T47D (cell line): ENCODE data around the gene NPEPL1.
"Not testable (repeated sequence)": the region's sequence is repeated elsewhere in the genome, so short reads cannot be mapped to it uniquely, and the experiment has no call there.

Experiments
- DNase-seq, 2 experiments: peaks; one replicate each; pipeline versions ENCODE4 v3.0.0 to v3.0.0-alpha.2; 2011 to 2012; ENCODE audit warnings: low read depth in 1 of 2, low spot score in 1 of 2
- JUND ChIP-seq: IDR thresholded peaks from 2 replicates; pipeline ENCODE4 v1.6.1; 2012; ENCODE audit warnings: low read depth
- in situ Hi-C: cut with HindIII; loops from 2 replicates; pipeline ENCODE4 v1.10.0; 2016; ENCODE audit warnings: low sequenced_read_pairs, low pct_unique_long_range_greater_than_20kb

Gene NPEPL1

GRCh38 chr20:58743929-58744534 is 51.4 kb downstream of the NPEPL1 start:
- no peak for TF ChIP-seq JUND
- in situ Hi-C loops: no loop called here

DNA sequence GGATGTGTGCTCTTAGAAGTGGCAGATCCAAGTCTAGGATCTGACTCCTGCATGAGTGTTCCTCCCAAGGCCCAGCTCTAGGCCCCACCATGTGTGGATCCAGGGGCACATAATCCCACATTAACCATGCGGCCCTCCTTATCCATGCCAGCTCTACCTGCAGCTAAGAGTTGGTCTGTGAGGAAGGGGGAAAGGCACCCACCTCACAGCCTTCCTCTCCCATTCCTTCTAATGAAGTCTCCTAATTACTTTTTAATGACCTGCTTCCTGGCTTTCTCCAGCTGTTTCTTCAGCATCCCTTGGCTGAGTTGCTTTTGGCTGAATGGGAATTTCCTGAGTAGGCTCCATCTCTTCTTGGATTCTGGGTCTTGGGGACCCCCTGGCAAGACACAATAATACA is 52.2 kb downstream of the NPEPL1 start:
- no peak for DNase-seq
- no peak for TF ChIP-seq JUND
- in situ Hi-C loops: no loop called here

More at GRCh38 chr20:58743929-58744534, 51.4 kb downstream of the NPEPL1 start:
- DNase-seq: no peak

DNA sequence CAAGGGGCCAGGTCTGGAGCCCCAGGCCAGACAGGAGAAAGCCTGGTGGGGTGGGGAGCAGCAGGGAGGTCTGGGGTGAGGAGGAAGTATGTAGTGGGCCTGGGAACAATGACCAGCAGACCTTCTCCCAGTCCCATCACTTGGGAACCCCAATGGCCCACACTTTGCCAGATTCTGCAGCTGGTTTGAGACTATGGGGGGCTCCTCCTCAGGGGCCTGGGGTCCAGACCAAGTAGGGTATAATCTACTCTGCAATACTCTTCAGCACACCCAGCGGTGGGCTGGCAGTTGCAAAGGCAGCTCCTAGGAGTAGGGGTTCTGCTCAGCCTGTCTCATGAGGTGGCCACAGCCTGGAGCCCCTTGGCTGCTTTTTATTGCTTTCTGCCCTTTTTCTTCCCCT is 52.8 kb downstream of the NPEPL1 start:
- DNase-seq: no peak
- no peak for TF ChIP-seq JUND
- in situ Hi-C loops: no loop called here

DNA sequence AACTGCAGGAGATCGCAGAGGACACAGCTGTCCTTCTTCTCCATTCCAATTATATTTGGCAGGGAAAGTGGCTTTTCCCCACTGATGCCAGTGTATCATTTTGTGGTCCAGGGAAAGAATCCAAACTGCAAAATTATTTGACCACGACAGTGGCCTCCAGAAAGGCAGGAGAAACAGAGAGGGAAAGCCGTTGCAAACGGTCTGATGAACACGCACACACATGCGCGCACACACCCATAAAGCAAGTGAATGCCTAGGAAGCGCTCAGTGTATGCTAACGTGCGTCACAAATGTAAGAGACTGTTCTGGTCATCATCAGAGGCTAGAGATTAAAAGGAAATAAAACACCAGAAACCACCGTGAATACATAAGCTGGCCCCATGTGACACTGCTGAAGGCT is 54.0 kb downstream of the NPEPL1 start:
- in situ Hi-C loops: no loop called here
- no peak for TF ChIP-seq JUND
- DNase-seq: no peak

- no peak for DNase-seq
- TF ChIP-seq JUND: no peak
- in situ Hi-C loops: no loop called here
These were observed 54.6 kb downstream of the NPEPL1 start for GRCh38 chr20:58747211-58747610.

DNA sequence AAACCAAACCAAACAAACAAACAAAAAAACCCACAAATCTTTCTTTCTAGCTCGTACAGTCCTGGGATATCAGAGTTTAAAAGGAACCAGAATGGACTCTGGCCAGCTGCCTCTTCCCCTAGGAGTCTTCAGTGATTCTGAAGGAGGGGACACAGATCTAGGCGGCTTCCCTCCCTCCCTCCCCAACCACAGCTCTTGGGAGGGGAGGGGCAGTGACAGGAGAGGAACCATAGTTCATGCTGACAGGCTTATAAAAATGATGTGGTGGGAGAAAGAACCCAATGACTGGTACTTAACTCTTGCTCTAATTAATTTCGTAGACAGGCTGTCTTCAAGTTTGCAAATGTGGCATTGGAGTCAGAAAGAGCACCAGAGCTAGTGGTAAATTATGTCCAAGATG is 56.0 kb downstream of the NPEPL1 start:
- in situ Hi-C loops: no loop called here
- TF ChIP-seq JUND: no peak
- DNase-seq: no peak

DNA sequence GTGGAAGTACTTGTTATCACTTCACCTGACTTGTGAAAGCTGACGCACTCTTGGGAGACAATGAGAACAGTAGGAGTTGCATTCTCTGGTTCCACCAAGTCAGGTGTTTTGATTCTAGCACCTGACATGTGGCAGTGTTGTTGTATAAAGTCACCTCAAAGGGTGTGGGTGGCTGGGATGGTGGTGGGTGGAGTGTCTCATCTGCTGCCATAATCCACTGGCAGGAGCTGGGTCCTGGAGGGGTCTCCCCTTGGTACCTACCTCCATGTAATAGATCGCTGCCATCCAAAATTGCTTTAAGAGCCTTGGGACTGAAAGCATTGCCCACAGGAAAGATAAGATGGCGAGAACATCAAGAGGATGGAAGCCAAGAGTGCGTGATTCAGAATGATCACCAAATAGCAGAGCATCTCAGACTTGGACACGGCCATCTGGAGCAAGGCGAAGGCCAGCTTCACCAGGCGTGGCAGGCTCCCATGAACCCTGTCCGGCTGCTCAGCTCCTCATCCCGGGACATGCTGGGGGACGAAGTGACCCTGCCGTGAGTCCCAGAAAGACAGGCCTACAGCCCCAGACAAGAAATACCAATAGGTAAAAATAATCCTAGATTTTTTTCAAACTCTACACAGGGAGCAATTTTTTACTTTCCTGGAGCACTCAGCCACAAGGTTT is 56.6 kb downstream of the NPEPL1 start:
- no peak for TF ChIP-seq JUND
- DNase-seq: no peak
- in situ Hi-C loops: no loop called here

- in situ Hi-C loops: no loop called here
- no peak for DNase-seq
- TF ChIP-seq JUND: no peak
These were observed 57.4 kb downstream of the NPEPL1 start for GRCh38 chr20:58749979-58750378.

GRCh38 chr20:58750706-58751105 is 58.1 kb downstream of the NPEPL1 start:
- in situ Hi-C loops, DNase-seq: not testable (repeated sequence)

- no peak for DNase-seq
- in situ Hi-C loops: no loop called here
- no peak for TF ChIP-seq JUND
These were observed 59.4 kb downstream of the NPEPL1 start for GRCh38 chr20:58751979-58752378.

- no peak for TF ChIP-seq JUND
- no peak for DNase-seq
- in situ Hi-C loops: no loop called here
These were observed 60.0 kb downstream of the NPEPL1 start for GRCh38 chr20:58752565-58752964.

GRCh38 chr20:58753267-58753921 is 60.8 kb downstream of the NPEPL1 start:
- in situ Hi-C loops: no loop called here
- DNase-seq: no peak
- no peak for TF ChIP-seq JUND

GRCh38 chr20:58753922-58754551 is 61.4 kb downstream of the NPEPL1 start:
- no peak for TF ChIP-seq JUND
- DNase-seq: no peak
- in situ Hi-C loops: no loop called here
